Left renal cortex interstitium (tissue), 4 donors: ENCODE measurements around the gene TMEM128. TPM values are rescaled to one million over a fixed set of nuclear protein-coding genes. Genes with fewer than 3 reads are reported as not detected.
A peak's percentile ranks its signal among the peaks of the same experiment; 100 is the strongest.

Source experiments
- DNase-seq, 4 donors: peaks; one replicate each; pipeline ENCODE4 v3.0.0-alpha.2; 2013; ENCODE audit warnings: low read depth in 4 of 4, low spot score in 2 of 4, missing footprints in 1 of 4
- polyA plus RNA-seq, 4 donors: library from polyadenylated mRNA; unstranded; fragments of 120-200 nt; gene quantifications; one replicate each; pipeline ENCODE4 v1.2.1, GENCODE V29; 2013; ENCODE audit not compliant: insufficient read length in 4 of 4

Gene TMEM128, protein sequence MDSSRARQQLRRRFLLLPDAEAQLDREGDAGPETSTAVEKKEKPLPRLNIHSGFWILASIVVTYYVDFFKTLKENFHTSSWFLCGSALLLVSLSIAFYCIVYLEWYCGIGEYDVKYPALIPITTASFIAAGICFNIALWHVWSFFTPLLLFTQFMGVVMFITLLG
- polyA plus RNA-seq: 10 to 100 TPM; 41.8 to 56.0 (median 48.6) TPM

- peak; percentile 87 to 97 (median 92) for DNase-seq
Measured at GRCh38 chr4:4248029-4248884, at the start of gene TMEM128. TMEM128 (minus strand) TSS chr4:4248223; CDS start chr4:4248202, 21 bp downstream.

DNA sequence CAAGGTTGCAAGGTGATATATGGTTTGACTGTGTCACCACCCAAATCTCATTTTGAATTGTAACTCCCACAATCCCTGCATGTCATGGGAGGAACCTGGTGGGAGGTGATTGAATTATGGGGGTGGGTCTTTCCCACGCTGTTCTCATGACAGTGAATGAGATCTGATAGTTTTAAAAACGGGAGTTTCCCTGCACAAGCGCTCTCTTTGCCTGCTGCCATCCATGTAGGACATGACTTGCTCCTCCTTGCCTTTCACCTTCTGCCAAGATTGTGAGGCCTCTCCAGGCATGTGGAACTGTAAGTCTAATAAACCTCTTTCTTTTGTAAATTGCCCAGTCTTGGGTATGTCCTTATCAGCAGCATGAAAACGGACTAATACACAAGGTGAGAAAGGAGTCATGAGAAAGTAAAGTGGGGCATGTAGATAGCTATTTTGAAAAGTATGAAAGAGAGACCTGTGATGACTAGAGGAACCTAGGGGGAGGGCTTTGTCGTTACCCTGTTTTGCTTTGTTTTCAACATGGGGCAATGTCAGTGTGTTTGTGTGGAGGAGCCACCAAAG, 48.3 kb upstream of the TMEM128 start:
- DNase-seq: no peak

GRCh38 chr4:4293279-4293678, 45.3 kb upstream of the TMEM128 start:
- no peak for DNase-seq

- DNase-seq: peak; percentile 47 to 88 (median 86)
Measured at GRCh38 chr4:4289941-4290850, 42.2 kb upstream of the TMEM128 start, which contains the start of the genes LYAR and ZBTB49. LYAR (minus strand) TSS chr4:4290154; CDS start chr4:4283742, 6,412 bp downstream. ZBTB49 (plus strand) TSS chr4:4290251; CDS start chr4:4299946, 9,695 bp downstream.

GRCh38 chr4:4289597-4289940, 41.5 kb upstream of the TMEM128 start:
- peak in 2 of 4 donors; percentile 4 to 34 for DNase-seq

GRCh38 chr4:4289055-4289454, 41.0 kb upstream of the TMEM128 start:
- no peak for DNase-seq

GRCh38 chr4:4288098-4288497, 40.1 kb upstream of the TMEM128 start:
- no peak for DNase-seq

- DNase-seq: no peak
Measured at GRCh38 chr4:4284827-4285618, 37.0 kb upstream of the TMEM128 start.

DNA sequence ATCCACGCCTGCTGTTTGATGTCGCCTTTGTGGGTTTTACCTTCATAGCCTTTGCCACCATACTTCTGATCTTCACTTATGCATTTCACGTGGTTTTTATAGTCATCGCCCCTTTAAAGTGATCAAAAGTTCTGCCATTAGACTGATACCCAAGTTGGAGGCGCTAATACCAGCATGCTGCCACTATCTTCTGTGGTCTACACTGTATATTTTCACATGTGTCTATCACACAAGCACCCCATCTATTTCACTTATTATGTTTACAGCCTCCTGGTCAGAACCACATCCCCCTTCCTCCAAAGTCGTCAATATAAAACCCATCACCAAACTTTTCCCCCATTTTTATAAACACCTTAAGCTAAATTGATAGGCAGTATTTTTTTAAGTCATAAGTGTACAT, 33.8 kb upstream of the TMEM128 start:
- no peak for DNase-seq

DNA sequence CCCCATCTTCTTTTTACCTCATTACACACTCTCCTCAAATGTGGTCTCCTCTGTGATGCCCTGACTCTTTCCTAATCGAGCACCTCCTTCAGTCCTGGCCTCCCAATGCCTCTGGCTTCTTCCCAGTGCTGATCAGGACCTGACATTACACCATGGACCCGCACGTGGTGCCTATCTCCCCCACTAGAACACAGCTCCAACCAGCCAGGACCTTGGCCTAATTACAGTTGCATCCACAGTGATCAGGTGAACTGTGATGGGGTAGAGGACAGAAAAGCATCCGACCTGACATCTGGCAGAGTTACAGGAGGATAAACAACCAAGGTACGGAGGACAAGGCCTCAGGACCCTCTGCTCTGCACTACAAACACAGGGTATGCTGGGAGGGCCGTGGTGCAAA, 29.5 kb upstream of the TMEM128 start:
- DNase-seq: no peak

DNA sequence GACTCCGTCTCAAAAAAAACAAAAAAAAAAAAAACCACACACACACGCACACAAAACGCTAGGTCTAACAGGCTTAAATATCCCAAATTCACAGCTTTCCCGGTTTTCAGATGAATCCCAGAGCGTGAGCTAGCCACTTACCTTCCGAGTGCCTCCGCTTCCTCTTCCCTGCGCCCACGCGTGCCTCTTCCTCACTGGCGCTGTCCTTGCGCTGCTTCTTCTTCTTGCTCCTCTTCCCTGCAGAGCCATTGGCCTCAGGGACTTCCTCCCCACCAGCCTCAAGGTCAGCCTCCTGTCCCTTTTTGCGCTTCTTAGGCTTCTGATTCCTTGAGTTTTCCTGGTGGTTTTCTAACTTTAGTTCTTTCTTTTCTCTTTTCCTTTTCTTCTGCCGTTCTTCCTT, 26.2 kb upstream of the TMEM128 start:
- no peak for DNase-seq

GRCh38 chr4:4271912-4272311, 23.9 kb upstream of the TMEM128 start:
- no peak for DNase-seq

DNA sequence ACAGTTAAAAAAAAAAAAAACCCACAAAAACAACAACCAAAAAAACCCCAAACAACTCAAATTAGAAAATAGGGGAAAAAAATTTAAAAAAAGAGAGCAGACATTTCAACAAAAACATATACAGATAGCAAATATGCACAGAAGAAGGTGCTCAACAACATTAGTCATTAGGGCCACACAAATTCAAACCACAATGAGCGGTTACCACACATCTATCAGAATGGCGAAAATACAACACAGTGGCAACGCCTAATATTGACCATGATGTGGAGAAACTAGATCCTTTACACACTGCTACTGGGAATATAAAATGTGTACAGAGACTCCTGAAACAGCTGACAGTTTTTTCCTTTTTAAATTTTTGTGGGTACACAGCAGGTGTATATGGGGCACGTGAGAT, 22.5 kb upstream of the TMEM128 start:
- no peak for DNase-seq

- DNase-seq: no peak
Measured at GRCh38 chr4:4269856-4270255, 21.8 kb upstream of the TMEM128 start.

- no peak for DNase-seq
Measured at GRCh38 chr4:4269331-4269731, 21.3 kb upstream of the TMEM128 start.

DNA sequence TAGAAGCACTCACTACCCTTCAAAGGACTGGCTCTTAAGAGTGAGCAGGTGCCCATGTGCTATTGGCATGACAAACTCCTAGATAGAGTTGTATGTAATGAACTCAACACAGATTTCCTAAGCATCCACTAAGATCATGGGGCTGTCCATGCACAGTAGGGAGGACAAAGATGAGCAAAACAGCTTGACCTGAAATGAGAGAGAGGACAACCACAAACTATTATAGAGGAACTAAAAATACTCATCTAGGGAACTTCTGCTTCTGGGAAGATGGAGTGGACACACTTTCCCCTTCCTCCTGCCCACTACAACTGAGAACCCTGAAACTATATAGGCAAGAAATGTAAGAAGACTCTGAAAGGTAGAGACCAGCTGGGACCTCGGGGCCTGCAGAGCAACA, 20.8 kb upstream of the TMEM128 start:
- DNase-seq: no peak

DNA sequence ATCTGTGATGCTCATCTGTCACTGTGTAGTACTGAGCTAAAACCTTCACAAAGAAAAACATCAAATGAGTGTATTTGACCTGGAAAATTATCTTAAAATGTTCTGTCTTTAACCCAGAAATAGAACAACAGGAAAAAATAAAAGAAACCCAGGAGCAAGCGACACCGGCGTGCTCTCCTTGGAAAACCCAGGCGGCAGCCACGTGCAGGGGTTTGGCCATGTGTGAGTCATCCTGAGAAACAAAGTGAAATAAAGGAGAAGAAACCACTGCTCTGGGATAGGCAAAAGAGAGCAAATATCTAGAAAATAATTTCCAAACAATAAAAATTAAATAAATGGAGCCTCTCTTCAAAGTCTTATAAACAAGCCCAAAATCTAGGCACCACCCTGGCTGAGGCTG, 20.0 kb upstream of the TMEM128 start:
- no peak for DNase-seq

DNA sequence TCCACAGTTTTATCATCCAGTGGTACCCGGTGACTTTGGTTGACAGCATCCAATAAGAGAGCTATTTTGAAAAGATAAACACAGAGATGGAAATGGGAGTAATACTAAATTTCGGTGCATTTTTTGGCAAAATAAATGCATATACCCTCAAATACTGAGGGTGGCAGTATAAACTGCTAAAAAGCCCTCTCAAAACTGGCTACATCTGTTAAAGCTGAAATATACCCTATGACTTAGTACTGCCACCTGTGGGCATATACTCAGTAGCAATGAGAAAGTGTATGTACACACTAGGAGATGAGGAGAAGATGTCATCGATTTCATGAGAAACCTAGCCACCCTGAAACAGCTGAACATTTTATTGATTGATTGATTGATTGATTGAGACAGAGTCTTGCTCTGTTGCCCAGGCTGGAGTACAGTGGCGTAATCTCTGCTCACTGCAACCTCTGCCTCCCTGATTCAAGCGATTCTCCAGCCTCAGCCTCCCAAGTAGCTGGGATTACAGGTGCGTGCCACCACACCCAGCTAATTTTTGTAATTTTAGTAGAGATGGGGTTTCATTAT, 12.2 kb upstream of the TMEM128 start:
- no peak for DNase-seq

- DNase-seq: no peak
Measured at GRCh38 chr4:4259484-4260100, 11.6 kb upstream of the TMEM128 start.
